HG02798 (cell line): ENCODE measurements around the gene NSL1.
"Not testable (repeated sequence)": the region's sequence is repeated elsewhere in the genome, so short reads cannot be mapped to it uniquely, and the experiment has no call there.

Experiments
- ATAC-seq: cut with Tn5 transposase; IDR thresholded peaks from one replicate; pipeline ENCODE4 v1.9.1; 2021; ENCODE audit warnings: mild to moderate bottlenecking; ENCODE audit not compliant: unreplicated experiment, poor library complexity

Gene NSL1

GRCh38 chr1:212712451-212713303, 78.9 kb downstream of the NSL1 start:
- ATAC-seq, result no peak

- not testable (repeated sequence) for ATAC-seq
Observed at GRCh38 chr1:212711974-212712373, 79.6 kb downstream of the NSL1 start.

- ATAC-seq, result no peak
Observed at GRCh38 chr1:212710566-212710965, 81.0 kb downstream of the NSL1 start.

- no peak for ATAC-seq
Observed at GRCh38 chr1:212703991-212704564, 87.5 kb downstream of the NSL1 start.

GRCh38 chr1:212702672-212703071, 88.9 kb downstream of the NSL1 start:
- no peak for ATAC-seq

GRCh38 chr1:212701910-212702309, 89.7 kb downstream of the NSL1 start:
- no peak for ATAC-seq

- ATAC-seq, result peak; percentile 30
Observed at GRCh38 chr1:212700892-212701819, 90.4 kb downstream of the NSL1 start.

- ATAC-seq, result peak; percentile 32
Observed at GRCh38 chr1:212700223-212700891, 91.2 kb downstream of the NSL1 start.

GRCh38 chr1:212699625-212700222, 91.9 kb downstream of the NSL1 start, which contains the start of gene BATF3:
Gene BATF3, minus strand, starts transcription at chr1:212699840. Its CDS starts 78 bp downstream, at chr1:212699762.
- ATAC-seq, result peak; percentile 31

GRCh38 chr1:212699104-212699624, 92.4 kb downstream of the NSL1 start:
- peak; percentile 48 for ATAC-seq

GRCh38 chr1:212698467-212699103, 93.0 kb downstream of the NSL1 start:
- peak; percentile 8 for ATAC-seq

GRCh38 chr1:212696721-212697331, 94.8 kb downstream of the NSL1 start:
- ATAC-seq, result no peak

GRCh38 chr1:212692774-212693644, 98.6 kb downstream of the NSL1 start:
- no peak for ATAC-seq

- peak; percentile 75 for ATAC-seq
Observed at GRCh38 chr1:212691561-212692071, 100.0 kb downstream of the NSL1 start.

GRCh38 chr1:212690816-212691403, 100.7 kb downstream of the NSL1 start:
- no peak for ATAC-seq

- ATAC-seq, result no peak
Observed at GRCh38 chr1:212689758-212690529, 101.6 kb downstream of the NSL1 start.
